Esophagus muscularis mucosa (tissue), 4 donors: Measurements from ENCODE around the gene CCNL1. TPM values are rescaled to one million over a fixed set of nuclear protein-coding genes. Genes with fewer than 3 reads are reported as not detected.

Source experiments
- DNase-seq: peaks from one replicate; pipeline ENCODE4 v3.0.0-alpha.2; 2017; ENCODE audit errors: extremely low spot score
- H3K27ac ChIP-seq, 4 donors: fragments of 200-600 bp; sonication (generic); replicated peaks in 1 of 4; 1 replicate in 3 of 4; 2 replicates in 1 of 4; pipeline ENCODE4 v1.5.1; 2016 to 2019; ENCODE audit warnings: mild to moderate bottlenecking in 1 of 4
- H3K27me3 ChIP-seq, 4 donors: fragments of 200-600 bp; sonication (generic); one replicate each; pipeline versions ENCODE4 v1.5.1 to v1.6.0; 2016 to 2019
- H3K36me3 ChIP-seq, 4 donors: fragments of 200-600 bp; sonication (generic); one replicate each; pipeline ENCODE4 v1.5.1; 2016 to 2019
- H3K4me1 ChIP-seq, 4 donors: fragments of 200-600 bp; sonication (generic); one replicate each; pipeline ENCODE4 v1.5.1; 2016 to 2019
- H3K4me3 ChIP-seq, 4 donors: fragments of 200-600 bp; sonication (generic); 1 replicate in 2 of 4; 2 replicates in 2 of 4; pipeline ENCODE4 v1.5.1; 2016 to 2019; ENCODE audit warnings: mild to moderate bottlenecking in 4 of 4, moderate library complexity in 1 of 4
- H3K9me3 ChIP-seq, 4 donors: fragments of 200-600 bp; sonication (generic); 1 replicate in 3 of 4; 2 replicates in 1 of 4; pipeline ENCODE4 v1.5.1; 2016 to 2019
- EP300 ChIP-seq: sonication (generic); formaldehyde crosslinking; IDR thresholded peaks from one replicate; pipeline ENCODE4 v1.6.1; 2017; ENCODE audit warnings: antibody characterized with exemption
- POLR2A ChIP-seq: fragments of 450-650 bp; IDR thresholded peaks from one replicate; pipeline ENCODE4 v1.6.1; 2017; ENCODE audit warnings: antibody characterized with exemption, moderate library complexity, mild to moderate bottlenecking, low read depth
- POLR2AphosphoS5 ChIP-seq, 2 donors: sonication (generic); formaldehyde crosslinking; IDR thresholded peaks; one replicate each; pipeline ENCODE4 v1.6.1; 2017; ENCODE audit warnings: antibody characterized with exemption in 2 of 2
- WGBS: methylation state at CpG from one replicate; pipeline ENCODE4 v1.1.5; 2018; 5-methylcytosine and 5-hydroxymethylcytosine counted together
- intact Hi-C: fragments of 100-400 bp; cut with DNase I; formaldehyde crosslinking; loops from one replicate; pipeline ENCODE4 v1.15.1; 2023
- total RNA-seq, 4 donors: library from RNA; depleted of rRNA; stranded (reverse); fragments of >200 nt; gene quantifications; one replicate each; pipeline versions ENCODE4 v1.1.0 to v1.2.1, GENCODE V29; 2016
- TF ChIP-seq, protein P1 (sequence below), 3 experiments: fragments of 200-600 bp in 2 of 3; fragments of 450-650 bp in 1 of 3; sonication (generic) in 2 of 3; IDR thresholded peaks; one replicate each; pipeline ENCODE4 v1.5.1; 2017 to 2019; ENCODE audit warnings: antibody characterized with exemption in 3 of 3, mild to moderate bottlenecking in 2 of 3, moderate library complexity in 1 of 3

The CCNL1 gene
- total RNA-seq, 4 donors from 2014 or later, result 45.3 to 180 (median 77.3) TPM

DNA sequence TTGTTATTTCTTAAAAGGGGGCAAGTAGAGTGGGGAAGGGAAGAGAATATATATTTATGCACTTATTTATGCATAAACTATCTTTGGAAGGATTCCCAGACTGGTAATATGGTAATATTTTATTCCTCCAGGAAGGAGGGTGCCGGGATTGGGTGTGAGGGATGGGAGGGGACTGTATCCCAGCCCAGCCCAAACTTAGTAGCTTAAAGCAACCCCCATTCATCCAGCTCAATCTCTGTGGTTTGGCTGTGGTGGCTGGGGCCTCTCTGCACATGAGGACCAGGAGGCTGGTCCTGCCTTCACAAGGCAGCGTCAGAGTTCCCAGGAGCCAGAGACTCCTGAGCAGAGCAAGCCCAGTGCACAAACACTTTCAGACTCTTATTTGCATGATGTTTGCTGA lies 48.4 kb downstream of the CCNL1 start:
- Histone ChIP-seq H3K27ac (no peak overlapping the region), H3K4me1 (peaks cover 15 to 22% (median 17%) of the 10 kb centered on the region in 4 donors), H3K4me3 (no peak overlapping the region), H3K9me3 (no peaks in the 10 kb centered on the region), H3K27me3 (no peaks in the 10 kb centered on the region), H3K36me3 (no peaks in the 10 kb centered on the region)
- DNase-seq, result no peak
- 36% methylated on average over 1 of the region's 2 CpGs for WGBS
- intact Hi-C loops, result no loop called here
- TF ChIP-seq POLR2AphosphoS5 (IDR thresholded peaks at IDR 0.05), result no peak
- TF ChIP-seq POLR2A, result no peak
- TF ChIP-seq, protein P1, sequence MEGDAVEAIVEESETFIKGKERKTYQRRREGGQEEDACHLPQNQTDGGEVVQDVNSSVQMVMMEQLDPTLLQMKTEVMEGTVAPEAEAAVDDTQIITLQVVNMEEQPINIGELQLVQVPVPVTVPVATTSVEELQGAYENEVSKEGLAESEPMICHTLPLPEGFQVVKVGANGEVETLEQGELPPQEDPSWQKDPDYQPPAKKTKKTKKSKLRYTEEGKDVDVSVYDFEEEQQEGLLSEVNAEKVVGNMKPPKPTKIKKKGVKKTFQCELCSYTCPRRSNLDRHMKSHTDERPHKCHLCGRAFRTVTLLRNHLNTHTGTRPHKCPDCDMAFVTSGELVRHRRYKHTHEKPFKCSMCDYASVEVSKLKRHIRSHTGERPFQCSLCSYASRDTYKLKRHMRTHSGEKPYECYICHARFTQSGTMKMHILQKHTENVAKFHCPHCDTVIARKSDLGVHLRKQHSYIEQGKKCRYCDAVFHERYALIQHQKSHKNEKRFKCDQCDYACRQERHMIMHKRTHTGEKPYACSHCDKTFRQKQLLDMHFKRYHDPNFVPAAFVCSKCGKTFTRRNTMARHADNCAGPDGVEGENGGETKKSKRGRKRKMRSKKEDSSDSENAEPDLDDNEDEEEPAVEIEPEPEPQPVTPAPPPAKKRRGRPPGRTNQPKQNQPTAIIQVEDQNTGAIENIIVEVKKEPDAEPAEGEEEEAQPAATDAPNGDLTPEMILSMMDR (IDR thresholded peaks at IDR 0.05), result no peak
- no peak for TF ChIP-seq EP300

DNA sequence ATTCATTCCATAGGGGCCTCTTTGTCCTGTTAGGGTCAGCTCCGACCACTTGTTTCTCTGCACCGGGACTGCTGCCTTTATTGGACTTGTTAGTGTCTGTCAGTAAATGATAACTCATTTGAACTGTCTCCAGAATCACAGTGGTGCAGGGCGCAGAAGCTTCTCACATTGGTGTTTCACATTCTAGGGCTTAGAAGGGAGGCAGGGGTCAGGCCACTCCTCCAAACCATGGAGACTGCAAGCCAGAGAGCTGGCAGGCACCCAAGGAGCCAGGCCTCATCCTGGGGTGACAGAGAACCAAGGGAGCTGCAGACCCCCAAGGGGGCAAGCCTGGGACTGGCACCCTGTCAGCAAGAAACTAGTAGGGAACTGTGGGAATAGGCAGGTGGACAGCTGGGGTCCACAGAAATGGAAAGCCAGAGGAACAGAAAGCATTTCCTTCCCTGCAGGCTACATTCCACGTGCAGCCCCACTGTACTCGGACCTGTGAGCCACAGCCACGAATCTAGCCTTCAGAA lies 49.1 kb downstream of the CCNL1 start:
- Histone ChIP-seq H3K4me1 (peaks cover 12 to 22% (median 15%) of the 10 kb centered on the region in 4 donors), H3K9me3 (no peaks in the 10 kb centered on the region), H3K27me3 (no peaks in the 10 kb centered on the region), H3K36me3 (no peaks in the 10 kb centered on the region), H3K4me3 (no peak overlapping the region), H3K27ac (peak overlapping the region in 2 of 4 donors; percentile 8 to 60)
- 49% methylated on average over 6 of the region's 6 CpGs for WGBS
- intact Hi-C loops, result no loop called here
- TF ChIP-seq POLR2A (no peak), POLR2AphosphoS5 (IDR thresholded peaks at IDR 0.05) (no peak), EP300 (no peak)
- TF ChIP-seq, protein P1 (IDR thresholded peaks at IDR 0.05), result no peak
- DNase-seq, result no peak

DNA sequence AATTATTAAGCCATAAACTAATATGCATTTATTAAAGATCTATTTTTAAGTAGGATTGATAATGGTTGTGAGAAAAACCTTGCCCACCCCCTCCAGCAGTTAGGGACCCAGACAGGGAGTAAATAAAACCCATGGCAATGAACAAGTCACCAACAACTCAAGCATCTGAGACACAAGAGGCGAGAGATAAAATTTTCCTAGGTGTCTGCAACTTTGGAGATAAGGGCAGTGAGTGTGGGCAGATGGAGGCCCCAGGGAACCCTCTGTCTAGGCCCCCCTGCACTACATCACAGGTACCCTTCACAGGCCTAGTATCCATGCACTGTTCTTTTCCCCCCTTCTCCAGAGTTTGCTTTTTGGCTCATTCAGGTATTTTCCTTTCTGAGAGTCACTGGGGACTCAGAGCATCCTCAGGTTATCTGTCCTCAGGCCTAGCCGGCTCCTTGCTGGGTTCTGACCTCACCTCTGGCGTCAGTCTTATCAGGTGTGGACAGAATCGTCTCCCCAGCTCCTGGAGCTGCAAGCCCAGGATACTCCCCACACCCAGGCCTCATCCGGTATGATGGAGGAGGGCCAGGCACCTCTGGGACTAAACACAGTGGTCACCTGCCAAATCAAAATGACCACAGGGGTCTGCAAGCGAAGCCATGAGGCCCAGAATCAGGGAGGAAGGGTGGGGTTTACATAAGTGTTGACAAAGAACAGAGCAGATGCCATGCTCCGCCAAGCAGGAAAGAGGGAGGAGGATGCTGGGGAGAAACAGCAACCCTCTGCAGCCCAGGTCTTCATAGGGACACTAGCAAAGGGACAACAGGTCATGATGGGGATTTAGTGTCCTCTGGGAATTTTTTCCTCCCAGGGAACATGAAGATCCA lies 50.4 kb downstream of the CCNL1 start:
- WGBS, result 78% methylated on average over 7 of the region's 7 CpGs
- Histone ChIP-seq H3K4me3 (no peak overlapping the region), H3K4me1 (peaks cover 7 to 23% (median 17%) of the 10 kb centered on the region in 4 donors), H3K36me3 (no peaks in the 10 kb centered on the region), H3K9me3 (no peaks in the 10 kb centered on the region), H3K27ac (no peak overlapping the region), H3K27me3 (no peaks in the 10 kb centered on the region)
- TF ChIP-seq POLR2AphosphoS5 (IDR thresholded peaks at IDR 0.05) (no peak), POLR2A (no peak), EP300 (no peak)
- TF ChIP-seq, protein P1 (IDR thresholded peaks at IDR 0.05), result no peak
- no peak for DNase-seq
- intact Hi-C loops, result no loop called here

DNA sequence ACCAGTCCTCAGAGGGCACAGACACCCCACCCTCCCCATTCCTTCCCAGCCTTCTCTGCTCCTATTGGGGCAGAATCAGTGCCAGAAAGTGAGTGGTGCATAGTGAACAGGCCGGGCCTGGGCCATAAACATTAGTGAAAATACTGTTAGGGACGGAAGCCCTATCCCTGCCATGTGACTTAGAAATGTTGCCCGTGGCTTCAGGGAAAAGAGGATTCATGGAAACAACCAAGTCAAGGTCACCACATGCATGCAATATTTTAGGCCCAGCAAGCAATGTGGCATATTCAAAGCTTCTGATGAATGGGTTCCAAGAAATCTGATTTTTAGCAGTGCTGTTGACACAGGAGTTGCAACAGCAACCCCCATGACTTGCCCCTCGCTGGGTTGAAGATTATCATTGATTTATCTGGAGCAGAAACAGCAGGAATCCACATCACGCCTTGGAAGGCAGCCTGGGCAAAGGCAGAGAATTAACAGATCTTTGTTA lies 52.3 kb downstream of the CCNL1 start:
- intact Hi-C loops, result no loop called here
- no peak for DNase-seq
- no peaks in the 10 kb centered on the region for H3K36me3 ChIP-seq
- TF ChIP-seq, protein P1 (IDR thresholded peaks at IDR 0.05), result no peak
- TF ChIP-seq EP300 (no peak), POLR2A (no peak), POLR2AphosphoS5 (IDR thresholded peaks at IDR 0.05) (no peak)
- H3K9me3 ChIP-seq, result no peaks in the 10 kb centered on the region
- H3K4me3 ChIP-seq, result no peak overlapping the region
- H3K27ac ChIP-seq, result no peak overlapping the region
- H3K27me3 ChIP-seq, result no peaks in the 10 kb centered on the region
- peaks cover 12 to 32% (median 22%) of the 10 kb centered on the region in 4 donors for H3K4me1 ChIP-seq
- WGBS, result 57% methylated on average over 5 of the region's 5 CpGs
